Activated naive CD4-positive, alpha-beta T cell treated with anti-CD3 and anti-CD28 coated beads, Interleukin-2, amount 50 U/mL, for 24 hours (primary cell): ENCODE data around the gene HS6ST1.
A peak's percentile ranks its signal among the peaks of the same experiment; 100 is the strongest.

Source experiments
- H3K27ac Mint-ChIP-seq: one replicate; pipeline ENCODE4 v1.8.0; 2021; ENCODE audit warnings: mild to moderate bottlenecking, mixed read lengths
- H3K27me3 Mint-ChIP-seq: one replicate; pipeline ENCODE4 v1.8.0; 2021; ENCODE audit warnings: mixed read lengths
- H3K36me3 Mint-ChIP-seq: one replicate; pipeline ENCODE4 v1.8.0; 2021; ENCODE audit warnings: mixed read lengths
- H3K4me1 Mint-ChIP-seq: one replicate; pipeline ENCODE4 v1.8.0; 2021; ENCODE audit warnings: mixed read lengths
- H3K4me3 Mint-ChIP-seq: one replicate; pipeline ENCODE4 v1.8.0; 2021; ENCODE audit warnings: mild to moderate bottlenecking, mixed read lengths
- H3K9me3 Mint-ChIP-seq: one replicate; pipeline ENCODE4 v1.8.0; 2021; ENCODE audit warnings: mixed read lengths

Gene HS6ST1

DNA sequence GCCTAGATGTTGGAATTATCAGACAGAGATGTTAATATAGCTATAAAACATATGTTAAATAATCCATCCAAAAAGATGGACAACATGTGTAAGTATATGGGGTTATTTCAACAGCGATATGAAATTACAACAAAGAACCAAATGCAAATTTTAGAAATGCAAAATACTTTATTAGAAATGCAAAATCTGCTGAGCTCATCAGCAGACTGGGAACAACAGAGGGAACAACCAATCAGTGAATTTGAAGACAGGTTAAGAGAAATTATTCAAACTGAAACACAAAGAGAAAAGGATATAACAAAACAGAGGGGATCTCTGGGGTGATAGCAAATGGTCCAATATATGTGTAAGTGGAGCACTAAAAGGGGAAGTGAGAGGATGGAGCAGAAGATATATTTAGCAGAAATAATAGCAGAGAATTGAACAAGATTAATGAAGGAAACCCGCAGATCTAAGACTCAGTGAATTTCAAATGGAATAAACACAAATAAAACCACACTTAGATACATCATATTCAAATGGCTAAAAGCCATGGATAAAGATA, 13.5 kb upstream of the HS6ST1 start:
- no peak overlapping the region for H3K4me3 Mint-ChIP-seq
- no peaks in the 10 kb centered on the region for H3K4me1 Mint-ChIP-seq

DNA sequence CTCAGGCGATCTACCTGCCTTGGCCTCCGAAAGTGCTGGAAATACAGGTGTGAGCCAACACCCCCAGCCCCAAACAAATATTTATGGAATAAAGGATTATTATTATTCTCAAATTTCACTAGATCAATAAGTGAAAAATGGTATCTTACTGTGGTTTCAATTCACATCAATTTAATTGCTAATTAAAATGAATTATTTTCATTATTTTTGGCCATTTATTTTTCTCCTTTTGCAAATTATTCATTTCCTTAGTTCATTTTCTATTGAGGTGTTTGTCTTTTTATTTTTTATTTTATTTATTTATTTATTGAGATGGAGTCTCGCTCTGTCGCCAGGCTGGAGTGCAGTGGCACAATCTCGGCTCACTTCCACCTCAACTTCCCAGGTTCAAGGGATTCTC, 11.9 kb upstream of the HS6ST1 start:
- no peak overlapping the region for H3K27ac Mint-ChIP-seq
- H3K9me3 Mint-ChIP-seq, result peaks cover 19% of the 10 kb centered on the region
- no peaks in the 10 kb centered on the region for H3K4me1 Mint-ChIP-seq
- H3K4me3 Mint-ChIP-seq, result no peak overlapping the region
- peaks cover 8% of the 10 kb centered on the region for H3K27me3 Mint-ChIP-seq
- H3K36me3 Mint-ChIP-seq, result peaks cover 9% of the 10 kb centered on the region

More for the DNA sequence above, 13.5 kb upstream of the HS6ST1 start:
- H3K27ac Mint-ChIP-seq, result peak overlapping the region; percentile 52
- H3K9me3 Mint-ChIP-seq, result peaks cover 19% of the 10 kb centered on the region
- peaks cover 9% of the 10 kb centered on the region for H3K36me3 Mint-ChIP-seq
- H3K27me3 Mint-ChIP-seq, result peaks cover 8% of the 10 kb centered on the region

DNA sequence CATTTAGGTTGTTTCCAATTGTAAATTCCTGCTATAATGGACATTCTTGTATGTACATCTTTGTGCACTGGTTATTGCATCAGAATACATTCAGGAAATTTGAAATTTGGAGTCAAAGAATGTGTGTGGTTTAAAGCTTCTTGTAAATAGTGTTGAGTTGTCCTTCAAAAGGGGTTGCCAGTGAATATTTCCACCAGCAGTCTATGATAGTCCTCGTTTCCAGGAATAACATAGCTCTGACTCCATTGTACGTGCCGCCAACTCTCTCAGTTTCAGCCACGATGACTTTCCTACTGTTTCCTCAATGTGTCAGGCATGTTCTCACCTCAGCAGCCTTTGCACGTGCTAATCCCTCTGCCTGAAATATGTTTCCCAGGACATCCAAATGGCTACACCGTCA, 10.9 kb upstream of the HS6ST1 start:
- peaks cover 8% of the 10 kb centered on the region for H3K27me3 Mint-ChIP-seq
- peaks cover 9% of the 10 kb centered on the region for H3K36me3 Mint-ChIP-seq
- H3K9me3 Mint-ChIP-seq, result peaks cover 19% of the 10 kb centered on the region
- H3K4me3 Mint-ChIP-seq, result no peak overlapping the region
- no peak overlapping the region for H3K27ac Mint-ChIP-seq
- no peaks in the 10 kb centered on the region for H3K4me1 Mint-ChIP-seq

DNA sequence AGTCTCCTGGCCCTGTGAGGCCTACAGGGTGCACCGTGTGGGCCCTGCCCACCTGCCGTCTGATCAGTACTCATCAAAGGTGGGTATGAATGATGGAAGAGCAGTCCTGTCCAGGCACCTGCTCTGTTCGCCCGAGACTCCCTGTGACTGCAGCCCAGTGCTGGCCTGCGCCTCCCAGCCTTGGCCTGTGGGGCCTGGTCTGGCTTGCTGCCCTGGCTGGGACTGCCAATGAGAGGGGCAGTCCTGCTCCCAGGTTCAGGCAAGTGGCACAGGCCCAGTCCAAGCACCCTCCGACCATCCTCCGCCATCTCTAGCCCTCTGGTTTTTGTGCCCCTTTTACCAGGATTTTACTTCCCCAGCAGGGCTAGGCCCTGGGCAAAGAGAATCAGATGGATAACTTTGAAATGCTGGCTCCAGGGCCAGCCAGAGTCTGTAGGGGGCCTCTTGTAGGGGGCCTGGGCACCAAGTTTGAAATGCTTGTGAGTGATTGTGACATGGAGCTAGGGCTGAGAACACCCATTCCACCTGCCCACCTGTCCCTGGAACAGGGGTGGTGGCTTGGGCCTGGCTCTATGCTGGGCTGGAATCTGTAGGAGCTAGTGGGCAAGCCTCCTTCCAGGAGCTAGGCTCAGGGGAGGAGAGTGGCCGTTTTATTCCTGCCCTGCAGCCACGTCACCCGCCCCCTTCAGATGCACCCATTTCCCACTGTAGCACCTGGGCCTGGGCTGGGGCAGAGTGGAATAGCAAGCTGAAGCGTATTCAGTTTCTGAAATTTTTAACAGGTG, 8.7 kb upstream of the HS6ST1 start:
- H3K4me1 Mint-ChIP-seq, result no peaks in the 10 kb centered on the region
- H3K27ac Mint-ChIP-seq, result no peak overlapping the region
- H3K36me3 Mint-ChIP-seq, result peaks cover 7% of the 10 kb centered on the region
- H3K27me3 Mint-ChIP-seq, result peaks cover 4% of the 10 kb centered on the region
- H3K9me3 Mint-ChIP-seq, result peaks cover 12% of the 10 kb centered on the region
- H3K4me3 Mint-ChIP-seq, result no peak overlapping the region

DNA sequence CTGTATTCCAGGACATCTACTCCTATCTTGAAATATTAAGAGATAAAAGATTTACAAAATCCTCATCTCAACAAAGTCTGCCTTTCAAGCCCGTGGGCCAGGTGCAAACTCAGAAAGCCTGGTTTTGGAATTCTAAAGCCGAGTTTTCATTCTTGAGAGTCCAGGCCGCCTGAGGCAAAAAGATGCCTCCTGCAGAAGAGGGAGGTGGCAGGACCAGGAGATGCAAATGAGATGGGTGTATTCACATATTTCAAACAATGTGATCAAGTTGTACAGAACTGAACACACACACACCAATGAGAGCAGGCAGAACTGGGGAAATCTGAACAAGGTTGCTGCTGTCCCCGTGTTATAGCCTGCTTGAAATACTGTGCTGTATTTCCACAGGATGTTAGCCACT, 7.7 kb upstream of the HS6ST1 start:
- Mint-ChIP-seq H3K9me3 (peaks cover 2% of the 10 kb centered on the region), H3K4me3 (no peak overlapping the region), H3K27ac (no peak overlapping the region), H3K4me1 (peaks cover 4% of the 10 kb centered on the region), H3K36me3 (no peaks in the 10 kb centered on the region), H3K27me3 (no peaks in the 10 kb centered on the region)

DNA sequence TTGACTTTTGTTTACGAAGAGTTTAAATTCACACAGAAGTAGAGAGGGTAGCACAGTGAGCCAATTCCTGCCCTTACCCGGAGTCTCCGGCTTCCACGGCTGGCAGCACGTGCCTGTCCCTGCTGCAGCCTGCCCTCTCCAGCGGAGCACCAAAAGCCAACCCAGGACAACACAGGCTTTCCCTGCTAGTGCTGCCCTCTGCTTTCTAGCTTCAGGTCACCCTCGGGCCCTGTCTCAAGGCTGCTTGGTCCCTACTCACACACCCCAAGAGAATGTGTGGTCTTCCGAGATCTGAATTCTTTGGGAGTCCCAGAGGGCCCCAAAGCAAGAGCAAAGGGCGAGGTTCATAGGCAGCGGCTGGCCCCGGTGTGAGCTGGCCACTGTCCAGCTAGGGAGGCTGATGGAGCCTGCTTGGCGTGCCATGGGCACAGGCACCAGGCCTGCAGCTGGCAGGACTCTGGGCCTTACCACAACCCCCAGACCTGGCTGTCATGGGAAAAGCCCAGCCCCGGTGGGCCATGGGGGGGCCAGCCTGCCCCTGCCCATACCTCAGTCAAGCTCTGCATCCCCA, 7.0 kb upstream of the HS6ST1 start:
- Mint-ChIP-seq H3K4me1 (peaks cover 9% of the 10 kb centered on the region), H3K4me3 (no peak overlapping the region), H3K36me3 (no peaks in the 10 kb centered on the region), H3K9me3 (no peaks in the 10 kb centered on the region), H3K27me3 (no peaks in the 10 kb centered on the region), H3K27ac (no peak overlapping the region)

DNA sequence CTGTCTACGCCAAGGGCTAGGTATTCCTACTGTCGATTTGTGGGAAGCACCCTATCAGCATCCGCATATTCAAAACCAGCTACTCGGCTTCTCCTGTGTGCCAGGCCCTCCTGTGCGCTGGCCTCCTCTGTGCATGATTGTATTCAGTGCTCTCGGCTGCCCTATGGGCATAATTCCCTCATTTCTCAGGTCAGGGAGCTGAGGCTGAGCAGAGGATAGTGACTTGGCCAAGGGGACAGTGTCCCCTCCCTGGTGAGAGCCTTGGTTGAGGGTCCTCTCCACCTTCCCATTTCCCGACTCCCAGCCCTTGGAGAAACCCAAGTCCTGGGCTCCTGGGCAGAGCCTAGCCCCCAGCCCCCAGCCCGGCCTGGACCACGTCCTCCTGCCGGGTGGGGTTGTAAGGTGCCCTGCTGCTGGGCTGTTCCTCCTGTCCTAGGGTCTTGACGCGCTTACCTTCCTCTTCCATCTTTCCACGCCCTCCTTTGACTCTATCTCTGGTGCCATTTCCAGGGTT, 6.3 kb upstream of the HS6ST1 start:
- Mint-ChIP-seq H3K4me3 (peak overlapping the region; percentile 53), H3K9me3 (no peaks in the 10 kb centered on the region), H3K27ac (no peak overlapping the region), H3K27me3 (no peaks in the 10 kb centered on the region), H3K4me1 (peaks cover 12% of the 10 kb centered on the region), H3K36me3 (no peaks in the 10 kb centered on the region)

DNA sequence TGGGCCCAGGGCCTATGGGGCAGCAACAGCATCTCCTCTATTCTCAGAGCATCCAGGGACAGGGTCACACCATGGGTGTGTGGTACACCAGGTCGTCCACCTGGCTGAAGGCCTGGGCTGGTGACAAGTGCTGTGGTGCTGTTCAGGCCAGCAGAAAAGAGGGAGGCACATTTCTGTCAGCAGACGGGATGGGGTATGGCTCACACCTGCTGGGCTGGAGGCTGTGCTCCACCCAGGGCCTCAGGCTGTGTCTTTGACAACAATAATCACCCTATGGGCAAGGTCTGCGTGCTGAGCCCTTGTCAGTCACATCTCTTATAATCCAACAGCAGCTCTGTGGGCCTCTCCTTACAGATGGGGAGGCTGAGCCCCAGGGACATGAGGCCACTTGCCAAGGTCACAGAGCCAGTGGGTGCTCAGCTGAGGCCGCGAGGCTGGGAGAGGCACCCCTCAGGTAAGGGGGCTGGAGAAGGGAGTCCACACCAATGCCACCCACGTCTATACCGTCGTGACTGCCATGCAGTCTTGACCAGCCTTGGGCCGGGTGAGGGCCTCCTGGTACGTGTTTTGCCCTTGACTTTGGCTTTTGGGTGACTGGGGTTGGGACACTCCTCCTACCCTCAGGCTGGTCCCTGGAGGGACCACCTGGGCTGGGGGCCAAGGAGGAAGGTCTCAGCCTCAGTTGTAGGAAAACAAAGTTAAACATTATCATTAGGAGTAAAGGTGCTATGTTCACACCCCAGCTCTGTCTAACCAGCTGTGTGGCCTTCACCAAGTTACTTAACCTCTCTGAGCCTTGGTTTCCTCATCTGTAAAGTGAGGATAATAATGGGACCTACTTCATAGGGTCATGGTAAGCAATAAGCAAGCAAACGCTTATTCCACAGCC, 5.6 kb upstream of the HS6ST1 start:
- no peak overlapping the region for H3K27ac Mint-ChIP-seq
- H3K4me1 Mint-ChIP-seq, result peaks cover 12% of the 10 kb centered on the region
- H3K9me3 Mint-ChIP-seq, result no peaks in the 10 kb centered on the region
- H3K27me3 Mint-ChIP-seq, result no peaks in the 10 kb centered on the region
- no peak overlapping the region for H3K4me3 Mint-ChIP-seq
- H3K36me3 Mint-ChIP-seq, result no peaks in the 10 kb centered on the region

DNA sequence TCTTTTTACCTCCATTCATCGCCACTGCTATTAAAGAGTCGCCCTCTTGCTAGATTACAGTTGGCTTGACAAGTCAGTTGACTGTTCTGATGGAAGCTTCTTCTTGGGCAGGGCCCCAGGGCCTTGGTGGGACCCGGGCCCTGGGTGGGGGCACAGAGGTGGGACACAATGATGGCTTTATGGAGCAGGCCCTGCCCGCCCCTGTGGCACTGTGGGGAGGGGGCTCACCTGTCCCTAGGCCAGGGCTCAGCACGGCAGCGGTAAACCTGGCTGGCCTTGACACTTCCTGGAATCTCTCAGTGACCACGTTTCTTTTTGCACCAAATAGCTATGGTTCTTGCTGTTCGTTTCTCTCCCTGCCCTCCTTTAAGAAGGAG, 4.9 kb upstream of the HS6ST1 start:
- Mint-ChIP-seq H3K4me3 (peak overlapping the region; percentile 79), H3K4me1 (peaks cover 12% of the 10 kb centered on the region), H3K36me3 (no peaks in the 10 kb centered on the region), H3K27ac (no peak overlapping the region), H3K27me3 (no peaks in the 10 kb centered on the region), H3K9me3 (no peaks in the 10 kb centered on the region)

DNA sequence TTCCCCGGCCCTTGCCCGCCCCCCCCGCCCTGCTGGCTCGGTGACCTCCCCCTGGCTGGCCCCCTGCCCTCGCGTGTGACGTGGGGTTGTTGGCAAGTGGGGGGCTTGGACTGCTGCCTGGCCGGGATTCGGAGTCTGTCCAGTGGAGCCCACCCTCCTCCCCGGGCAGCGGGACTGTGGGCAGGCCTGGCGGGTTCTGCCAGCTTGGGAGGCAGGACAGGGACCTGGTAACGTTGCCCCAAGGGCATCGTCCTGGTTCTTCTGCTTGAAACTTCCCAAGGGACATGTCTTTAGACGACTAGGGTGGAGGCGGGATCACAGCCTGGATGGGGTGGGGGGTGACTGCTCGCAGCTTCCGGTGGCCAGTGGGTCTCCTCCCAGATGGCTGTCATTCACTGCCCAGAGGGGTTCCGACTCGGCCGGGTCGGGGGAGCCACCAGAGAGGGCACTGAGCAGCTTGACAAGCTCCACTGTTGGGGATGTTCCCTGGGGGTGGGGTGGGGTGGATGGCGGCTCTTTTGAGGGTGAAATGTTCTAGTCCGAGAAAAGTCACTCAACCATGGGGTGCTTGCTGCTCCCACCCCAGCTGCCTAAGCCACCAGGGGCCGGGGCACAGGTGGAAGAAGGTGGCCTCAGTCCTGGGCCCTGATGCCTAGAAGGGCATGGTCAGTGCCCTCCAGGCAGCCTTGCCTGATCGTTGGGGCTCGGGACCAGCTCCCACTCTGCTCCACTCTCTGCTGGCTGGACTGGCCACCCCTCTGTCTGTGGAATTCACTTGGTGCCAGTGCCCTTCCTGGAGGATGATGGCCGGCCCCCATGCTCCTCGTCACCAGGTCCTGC, 4.3 kb upstream of the HS6ST1 start:
- H3K9me3 Mint-ChIP-seq, result no peaks in the 10 kb centered on the region
- peak overlapping the region; percentile 79 for H3K4me3 Mint-ChIP-seq
- peaks cover 12% of the 10 kb centered on the region for H3K4me1 Mint-ChIP-seq
- no peaks in the 10 kb centered on the region for H3K36me3 Mint-ChIP-seq
- H3K27ac Mint-ChIP-seq, result no peak overlapping the region
- no peaks in the 10 kb centered on the region for H3K27me3 Mint-ChIP-seq

DNA sequence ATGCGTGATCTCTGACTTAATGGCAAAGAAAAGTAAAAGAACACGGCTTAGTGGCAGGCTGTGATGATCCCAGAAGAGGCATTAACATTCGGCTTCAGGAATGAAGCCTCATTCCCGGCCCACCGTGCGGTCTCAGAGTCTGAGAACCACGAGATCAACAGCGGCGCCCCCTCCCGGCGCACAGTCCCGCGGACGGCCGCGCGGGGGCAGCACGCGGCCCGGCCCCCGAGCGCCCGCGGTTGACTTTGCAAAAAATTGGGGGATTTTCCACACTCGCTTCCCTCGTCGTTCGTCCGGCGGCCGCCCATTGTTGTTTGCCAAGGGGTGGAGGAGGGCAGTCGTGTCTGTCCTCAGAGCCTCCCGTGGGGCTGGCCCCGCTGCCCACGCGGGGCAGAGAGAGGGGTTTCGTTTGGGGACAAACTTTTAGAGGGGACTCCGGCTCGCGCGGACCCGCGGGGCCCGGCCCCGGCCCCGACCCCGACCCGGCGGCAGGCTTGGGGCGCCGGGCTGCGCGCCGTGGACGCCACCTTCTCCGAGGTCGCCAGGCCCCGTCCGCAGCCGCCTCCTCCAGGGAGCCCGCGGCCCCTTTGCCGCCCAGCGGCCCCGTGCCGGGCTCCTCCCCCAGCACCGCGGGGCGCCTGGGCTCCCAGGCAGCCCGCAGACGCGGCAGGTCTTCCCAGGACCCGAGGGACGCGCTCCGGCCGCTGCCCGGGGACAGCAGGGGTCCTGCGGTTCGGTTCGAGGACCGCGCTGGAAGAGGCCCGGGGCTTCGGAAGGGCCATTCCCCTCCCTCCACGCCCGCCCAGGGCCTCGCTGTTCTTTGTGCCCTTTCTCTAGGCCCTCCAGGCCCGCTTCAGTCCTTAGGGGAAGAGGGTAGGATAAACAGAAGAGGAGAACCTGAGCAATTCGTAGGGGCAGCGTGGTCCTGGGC, 3.4 kb upstream of the HS6ST1 start:
- Mint-ChIP-seq H3K4me1 (peaks cover 12% of the 10 kb centered on the region), H3K4me3 (peak overlapping the region; percentile 80)

DNA sequence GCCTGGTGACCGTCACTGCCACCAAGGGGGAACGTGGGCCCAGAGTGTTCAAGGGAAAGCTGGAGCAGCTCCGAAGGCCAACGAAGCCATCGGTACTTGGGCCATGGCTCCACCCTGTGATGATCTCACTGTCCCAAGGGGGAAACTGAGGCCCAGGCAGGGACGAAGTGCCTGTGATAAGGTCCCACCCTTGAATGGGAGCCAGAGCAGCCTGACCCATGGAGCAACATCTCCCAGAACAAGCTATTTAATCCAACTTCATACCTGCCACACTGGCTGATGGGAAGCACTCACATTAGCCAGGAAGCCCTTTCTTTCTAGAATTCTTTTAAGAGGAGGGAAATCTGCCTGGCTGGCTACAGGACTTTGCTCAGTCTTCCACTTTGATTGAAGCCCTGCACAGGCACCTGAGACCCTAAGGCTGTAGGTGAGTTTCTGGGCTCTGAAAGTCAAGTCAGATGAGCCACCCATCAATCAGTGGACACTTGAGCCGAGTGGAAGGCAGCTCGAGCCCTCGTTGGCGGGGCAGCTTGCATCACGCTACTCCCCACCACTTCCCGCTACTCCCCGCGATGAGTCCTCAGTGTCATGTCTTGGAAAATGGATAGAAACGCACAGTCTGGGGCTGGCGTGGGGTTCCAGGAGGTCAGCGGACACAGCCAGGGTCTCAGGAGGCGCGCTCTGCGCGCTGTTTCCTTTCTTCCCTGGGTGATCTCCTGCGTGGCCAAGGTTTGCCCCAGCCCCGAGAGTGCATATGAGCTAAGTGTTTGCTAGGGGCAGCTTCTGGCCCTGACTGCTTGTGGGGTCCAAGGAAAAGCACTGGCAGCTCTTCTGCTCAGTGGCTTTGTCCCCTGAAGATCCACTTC, 2.5 kb upstream of the HS6ST1 start:
- H3K27me3 Mint-ChIP-seq, result no peaks in the 10 kb centered on the region
- peak overlapping the region; percentile 55 for H3K27ac Mint-ChIP-seq
- H3K4me3 Mint-ChIP-seq, result peak overlapping the region; percentile 80
- H3K9me3 Mint-ChIP-seq, result no peaks in the 10 kb centered on the region
- no peaks in the 10 kb centered on the region for H3K36me3 Mint-ChIP-seq
- peaks cover 19% of the 10 kb centered on the region for H3K4me1 Mint-ChIP-seq

More for the DNA sequence above, 3.4 kb upstream of the HS6ST1 start:
- Mint-ChIP-seq H3K27ac (peak overlapping the region; percentile 55), H3K27me3 (no peaks in the 10 kb centered on the region), H3K36me3 (no peaks in the 10 kb centered on the region), H3K9me3 (no peaks in the 10 kb centered on the region)

DNA sequence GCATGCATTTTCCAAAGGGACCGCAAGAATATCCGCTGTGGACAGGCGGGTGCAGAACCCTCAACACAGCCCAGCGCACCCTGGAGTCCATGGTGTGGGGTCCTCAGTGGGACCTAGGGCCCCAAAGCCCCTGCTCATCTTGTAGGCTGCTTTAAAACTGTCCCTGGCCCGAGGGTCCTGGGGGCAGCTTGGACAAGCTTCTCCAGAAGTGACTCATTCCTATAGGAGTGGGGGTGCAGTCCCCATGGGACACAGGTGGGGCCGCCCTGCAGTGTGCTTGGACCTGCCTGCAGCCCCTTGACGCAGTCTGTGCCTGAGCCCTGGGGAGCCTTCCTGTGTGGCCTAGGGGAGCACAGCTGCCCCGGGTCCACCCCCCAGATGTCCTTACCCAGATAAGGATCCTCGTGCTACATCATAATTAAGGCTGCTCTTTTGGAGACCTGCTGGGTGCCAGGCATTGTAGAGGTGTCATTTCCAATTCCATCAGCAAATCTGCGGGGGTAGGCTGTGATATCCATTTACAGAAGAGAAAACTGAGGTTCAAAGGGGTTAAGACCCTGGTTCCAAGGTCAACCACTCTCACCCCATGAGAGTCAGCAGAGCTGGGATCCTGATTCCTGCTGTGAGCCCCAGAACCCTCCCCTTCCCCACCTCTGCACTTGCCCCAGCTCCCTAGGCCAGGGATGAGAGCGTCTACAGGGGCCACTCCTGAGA, 1.7 kb upstream of the HS6ST1 start:
- no peaks in the 10 kb centered on the region for H3K27me3 Mint-ChIP-seq
- peak overlapping the region; percentile 23 for H3K27ac Mint-ChIP-seq
- peak overlapping the region; percentile 51 for H3K4me3 Mint-ChIP-seq
- H3K36me3 Mint-ChIP-seq, result no peaks in the 10 kb centered on the region
- H3K4me1 Mint-ChIP-seq, result peaks cover 22% of the 10 kb centered on the region
- no peaks in the 10 kb centered on the region for H3K9me3 Mint-ChIP-seq
